Astrocyte of the spinal cord (primary cell): ENCODE data around the gene FOXN4.

Experiments
- DNase-seq: peaks from one replicate; pipeline ENCODE4 v3.0.0; 2011; ENCODE audit warnings: low read depth, low spot score
- H3K4me3 ChIP-seq: 2 replicates; pipeline ENCODE4 v1.5.1; 2011; ENCODE audit warnings: low read depth, mild to moderate bottlenecking, low read length, moderate library complexity
- CTCF ChIP-seq: IDR thresholded peaks from 2 replicates; pipeline ENCODE4 v1.5.1; 2012; ENCODE audit warnings: low read depth, mild to moderate bottlenecking, low read length, inconsistent platforms
- in situ Hi-C: cut with HindIII; loops from 2 replicates; pipeline ENCODE4 v1.10.0; 2017; ENCODE audit warnings: low sequenced_read_pairs

FOXN4 gene

DNA sequence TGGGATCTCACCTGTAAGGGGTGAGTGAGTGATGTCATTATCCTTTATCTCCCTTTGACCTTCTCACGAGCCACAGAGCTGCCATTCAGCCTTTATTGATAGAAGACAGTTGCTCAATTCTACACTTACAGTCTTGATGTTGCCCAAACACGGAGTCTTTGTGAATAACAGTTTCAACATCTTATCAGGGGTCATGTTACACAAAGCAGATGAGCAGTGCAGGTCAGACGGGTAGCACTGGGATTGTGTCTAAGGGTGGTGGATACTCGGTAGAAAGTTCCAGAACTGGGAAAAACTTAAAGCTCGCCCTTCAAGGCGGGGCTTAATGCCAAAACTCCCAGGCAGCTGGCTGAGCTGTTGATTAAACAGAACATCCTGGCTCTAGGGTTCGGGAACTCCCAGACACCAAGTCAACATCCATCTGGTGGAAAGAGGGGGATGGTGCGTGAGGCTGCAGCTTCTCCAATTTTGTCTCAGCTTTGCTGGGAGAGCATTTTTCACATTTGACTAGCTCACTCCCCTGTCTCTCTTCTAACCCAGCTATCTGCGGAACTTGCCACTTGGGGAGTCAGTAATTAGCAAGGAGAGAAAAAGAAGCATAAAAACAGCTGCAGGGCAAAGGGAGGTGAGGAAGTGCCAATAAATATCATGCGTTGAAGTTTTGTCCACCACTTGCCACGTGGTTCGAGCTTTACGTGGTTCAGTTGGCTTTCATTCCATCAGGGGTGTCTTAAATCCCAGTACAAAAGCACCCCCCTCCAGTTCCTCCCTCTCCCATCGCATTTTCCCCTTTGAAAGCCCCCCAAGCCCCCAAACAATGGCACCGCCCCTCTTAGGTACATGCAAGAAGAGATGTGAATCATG lies 31.0 kb downstream of the FOXN4 start:
- no peak overlapping the region for H3K4me3 ChIP-seq
- in situ Hi-C loops: no loop called here
- DNase-seq: no peak
- no peak for TF ChIP-seq CTCF

DNA sequence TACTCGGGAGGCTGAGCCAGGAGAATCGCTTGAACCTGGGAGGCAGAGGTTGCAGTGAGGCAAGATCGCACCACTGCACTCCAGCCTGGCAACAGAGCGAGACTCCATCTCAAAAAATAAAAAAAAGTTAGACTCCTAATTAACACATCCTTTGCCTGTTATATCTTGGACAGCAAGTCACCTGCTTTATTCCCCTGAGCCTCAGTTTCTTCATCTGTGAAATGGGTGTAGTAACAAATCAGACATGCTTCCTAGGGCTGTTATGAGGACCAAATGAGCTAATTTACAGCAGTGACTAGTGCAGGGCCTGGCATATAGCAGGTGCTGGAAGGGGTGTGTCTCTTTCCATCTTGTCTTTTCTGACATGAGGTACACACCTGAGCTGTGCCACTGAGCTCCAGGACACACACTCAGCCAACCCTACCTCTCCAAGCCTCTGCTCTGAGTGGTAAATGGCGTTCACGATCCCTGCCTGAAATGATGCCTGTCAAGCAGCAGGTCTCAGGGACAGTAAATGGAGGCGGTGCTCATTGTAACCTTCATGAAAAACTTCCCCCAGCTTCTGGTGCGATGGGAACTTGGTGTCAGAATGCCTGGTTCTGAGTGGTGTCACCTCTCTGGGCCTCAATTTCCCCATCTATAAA lies 31.7 kb downstream of the FOXN4 start:
- no peak for DNase-seq
- in situ Hi-C loops: no loop called here
- TF ChIP-seq CTCF: no peak
- H3K4me3 ChIP-seq: no peak overlapping the region

GRCh38 chr12:109276160-109276559 lies 32.9 kb downstream of the FOXN4 start:
- no peak for TF ChIP-seq CTCF
- no peak overlapping the region for H3K4me3 ChIP-seq
- no peak for DNase-seq
- in situ Hi-C loops: no loop called here

DNA sequence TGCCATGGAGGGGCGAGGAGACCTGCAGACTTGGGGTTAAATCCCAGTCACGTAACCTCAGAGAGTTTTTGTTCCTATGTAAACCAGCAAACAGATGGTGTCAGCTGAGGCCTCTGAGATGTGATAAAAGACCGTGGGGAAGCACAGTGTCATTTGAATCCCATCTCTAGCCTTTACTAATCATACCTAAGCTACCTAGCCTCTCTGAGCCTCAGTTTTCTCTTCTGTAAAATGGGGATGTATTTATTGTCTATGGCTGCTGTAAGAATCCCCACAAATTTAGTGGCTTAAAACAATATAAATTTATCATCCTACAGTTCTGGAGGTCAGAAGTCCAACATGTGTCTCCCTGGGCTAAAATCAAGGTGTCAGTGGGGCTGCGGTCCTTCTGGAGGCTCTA lies 33.9 kb downstream of the FOXN4 start:
- in situ Hi-C loops: no loop called here
- no peak for TF ChIP-seq CTCF
- DNase-seq: no peak
- H3K4me3 ChIP-seq: no peak overlapping the region

DNA sequence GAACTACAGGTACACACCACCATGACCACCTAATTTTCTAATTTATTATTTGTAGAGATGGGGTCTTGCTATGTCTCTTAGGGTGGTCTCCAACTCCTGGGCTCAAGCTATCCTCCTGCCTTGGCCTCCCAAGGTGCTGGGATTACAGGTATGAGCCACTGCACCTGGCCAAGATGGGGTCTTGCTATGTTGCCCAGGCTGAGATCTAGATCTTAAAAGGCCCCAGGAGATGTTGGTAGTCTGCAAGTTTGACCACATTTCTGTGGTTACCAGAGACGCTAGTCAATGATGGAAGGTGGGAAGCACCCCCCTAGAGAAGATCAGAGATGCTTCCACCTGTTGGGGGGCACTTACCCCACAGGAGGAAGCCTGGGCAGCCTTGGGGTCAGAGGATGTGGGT lies 34.7 kb downstream of the FOXN4 start:
- DNase-seq: no peak
- in situ Hi-C loops: no loop called here
- no peak overlapping the region for H3K4me3 ChIP-seq
- TF ChIP-seq CTCF: no peak

- DNase-seq: no peak
- in situ Hi-C loops: no loop called here
- no peak overlapping the region for H3K4me3 ChIP-seq
- TF ChIP-seq CTCF: no peak
These were observed 35.7 kb downstream of the FOXN4 start for GRCh38 chr12:109273354-109273753.
